Neural crest cell (in vitro differentiated cells): ENCODE data around the gene MRPL27. TPM values are rescaled to one million over a fixed set of nuclear protein-coding genes. Genes with fewer than 3 reads are reported as not detected.

ENCODE experiments used
- DNase-seq: peaks from one replicate; pipeline ENCODE4 v3.0.0; 2021; ENCODE audit warnings: low read depth, mixed read lengths, low spot score
- H3K27ac Mint-ChIP-seq: one replicate; pipeline ENCODE4 v1.8.0; 2021; ENCODE audit warnings: mild to moderate bottlenecking, mixed read lengths; ENCODE audit not compliant: unreplicated experiment
- H3K27me3 Mint-ChIP-seq: 2 replicates; pipeline ENCODE4 v1.8.0; 2021; ENCODE audit warnings: low read depth, mild to moderate bottlenecking, mixed read lengths
- H3K36me3 Mint-ChIP-seq: 2 replicates; pipeline ENCODE4 v1.8.0; 2021; ENCODE audit warnings: low read depth, mild to moderate bottlenecking, mixed read lengths
- H3K4me1 Mint-ChIP-seq: 2 replicates; pipeline ENCODE4 v1.8.0; 2021; ENCODE audit warnings: mixed read lengths
- H3K4me3 Mint-ChIP-seq: one replicate; pipeline ENCODE4 v1.8.0; 2021; ENCODE audit warnings: mild to moderate bottlenecking, mixed read lengths
- H3K9me3 Mint-ChIP-seq: 2 replicates; pipeline ENCODE4 v1.8.0; 2021; ENCODE audit warnings: mixed read lengths
- CTCF ChIP-seq: fragments of 200-600 bp; sonication (generic); conservative IDR thresholded peaks from 2 replicates; pipeline ENCODE4 v1.5.0; 2021; ENCODE audit warnings: antibody characterized with exemption, mild to moderate bottlenecking
- total RNA-seq: library from RNA; stranded (reverse); gene quantifications from 2 replicates; pipeline ENCODE4 v1.2.1, GENCODE V29; 2021

MRPL27 gene
- total RNA-seq, 1 donor from 2014 or later: 72.2 TPM

- Mint-ChIP-seq H3K27me3 (no peaks in the 10 kb centered on the region), H3K27ac (no peak overlapping the region), H3K9me3 (no peaks in the 10 kb centered on the region), H3K4me3 (no peak overlapping the region), H3K4me1 (no peaks in the 10 kb centered on the region), H3K36me3 (no peaks in the 10 kb centered on the region)
- no peak for TF ChIP-seq CTCF
- no peak for DNase-seq
These were observed 46.1 kb downstream of the MRPL27 start for GRCh38 chr17:50326831-50327364.

DNA sequence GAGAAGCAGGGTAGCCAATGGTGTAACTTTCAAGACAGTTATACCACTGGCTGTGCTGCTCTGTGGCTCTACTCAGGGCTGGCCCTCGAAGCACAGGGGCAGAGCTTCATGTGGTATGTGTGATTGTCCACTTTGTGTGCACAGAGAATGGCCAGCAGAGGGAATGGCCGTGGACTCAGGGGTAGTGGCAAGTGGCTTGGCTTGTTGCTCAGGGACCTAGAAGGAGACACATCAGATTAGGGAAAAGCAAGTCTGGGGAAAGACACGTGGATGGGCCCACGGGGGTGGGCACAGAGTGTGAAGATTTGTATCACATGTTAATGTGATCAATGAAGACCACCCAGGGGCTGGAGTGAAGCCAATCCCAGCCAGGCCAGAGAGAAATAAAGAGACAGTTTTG, 47.1 kb downstream of the MRPL27 start:
- no peak for TF ChIP-seq CTCF
- Mint-ChIP-seq H3K4me1 (no peaks in the 10 kb centered on the region), H3K9me3 (no peaks in the 10 kb centered on the region), H3K27ac (no peak overlapping the region), H3K4me3 (no peak overlapping the region), H3K27me3 (no peaks in the 10 kb centered on the region), H3K36me3 (no peaks in the 10 kb centered on the region)
- DNase-seq: no peak

DNA sequence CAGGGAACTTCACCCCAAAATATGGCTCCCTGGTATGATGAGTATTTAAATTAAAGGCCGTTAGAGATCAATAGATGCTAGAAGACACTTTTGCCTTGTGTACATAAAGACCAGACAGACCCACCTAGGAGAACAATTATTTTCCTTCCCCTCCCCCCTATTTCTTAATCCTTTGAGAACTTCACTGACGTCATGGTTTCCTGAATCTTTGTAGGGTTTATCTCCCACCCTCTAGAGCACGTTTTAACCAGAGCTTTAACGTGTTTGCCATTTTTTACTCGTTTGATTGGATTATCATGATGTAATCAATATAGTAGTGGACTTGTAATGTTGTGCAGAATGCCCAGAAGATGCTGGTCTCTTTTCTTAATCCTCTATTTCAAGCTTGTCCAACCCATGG, 49.9 kb downstream of the MRPL27 start:
- Mint-ChIP-seq H3K27ac (no peak overlapping the region), H3K4me3 (no peak overlapping the region), H3K4me1 (no peaks in the 10 kb centered on the region), H3K27me3 (no peaks in the 10 kb centered on the region), H3K9me3 (no peaks in the 10 kb centered on the region), H3K36me3 (no peaks in the 10 kb centered on the region)
- no peak for DNase-seq
- no peak for TF ChIP-seq CTCF

- Mint-ChIP-seq H3K4me1 (no peaks in the 10 kb centered on the region), H3K27me3 (no peaks in the 10 kb centered on the region), H3K9me3 (no peaks in the 10 kb centered on the region), H3K27ac (no peak overlapping the region), H3K36me3 (no peaks in the 10 kb centered on the region), H3K4me3 (no peak overlapping the region)
- DNase-seq: no peak
- no peak for TF ChIP-seq CTCF
These were observed 50.7 kb downstream of the MRPL27 start for GRCh38 chr17:50322271-50322670.

- H3K27ac Mint-ChIP-seq: no peak overlapping the region
- DNase-seq: no peak
- no peaks in the 10 kb centered on the region for H3K9me3 Mint-ChIP-seq
- H3K27me3 Mint-ChIP-seq: no peaks in the 10 kb centered on the region
- H3K36me3 Mint-ChIP-seq: no peaks in the 10 kb centered on the region
- TF ChIP-seq CTCF: no peak
- H3K4me1 Mint-ChIP-seq: no peaks in the 10 kb centered on the region
- no peak overlapping the region for H3K4me3 Mint-ChIP-seq
These were observed 53.5 kb downstream of the MRPL27 start for GRCh38 chr17:50319306-50320004.
